Activated naive CD4-positive, alpha-beta T cell treated with Interleukin-2 at 50 U/mL for 16 hours (primary cell): ENCODE measurements around the gene CRK.
"Not testable (repeated sequence)": the region's sequence is repeated elsewhere in the genome, so short reads cannot be mapped to it uniquely, and the experiment has no call there.

Experiments
- DNase-seq: peaks from one replicate; pipeline ENCODE4 v3.0.0-alpha.2; 2020

Gene CRK

DNA sequence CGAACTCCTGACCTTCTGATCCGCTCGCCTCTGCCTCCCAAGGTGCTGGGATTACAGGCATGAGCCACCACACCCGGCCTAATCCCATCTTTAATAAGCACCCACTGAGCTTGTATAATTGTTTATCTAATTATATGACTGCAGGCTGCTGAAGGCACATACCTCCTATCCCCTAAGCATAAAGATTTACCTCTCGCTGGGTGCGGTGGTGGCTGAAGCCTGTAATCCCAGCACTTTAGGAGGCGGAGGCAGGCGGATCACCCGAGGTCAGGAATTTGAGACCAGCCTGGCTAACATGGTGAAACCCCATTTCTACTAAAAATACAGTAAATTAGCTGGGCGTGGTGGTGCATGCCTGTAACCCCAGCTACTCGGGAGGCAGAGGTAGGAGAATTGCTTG is 35.9 kb downstream of the CRK start:
- no peak for DNase-seq

- not testable (repeated sequence) for DNase-seq
These were observed 37.6 kb downstream of the CRK start for GRCh38 chr17:1418476-1418875.

DNA sequence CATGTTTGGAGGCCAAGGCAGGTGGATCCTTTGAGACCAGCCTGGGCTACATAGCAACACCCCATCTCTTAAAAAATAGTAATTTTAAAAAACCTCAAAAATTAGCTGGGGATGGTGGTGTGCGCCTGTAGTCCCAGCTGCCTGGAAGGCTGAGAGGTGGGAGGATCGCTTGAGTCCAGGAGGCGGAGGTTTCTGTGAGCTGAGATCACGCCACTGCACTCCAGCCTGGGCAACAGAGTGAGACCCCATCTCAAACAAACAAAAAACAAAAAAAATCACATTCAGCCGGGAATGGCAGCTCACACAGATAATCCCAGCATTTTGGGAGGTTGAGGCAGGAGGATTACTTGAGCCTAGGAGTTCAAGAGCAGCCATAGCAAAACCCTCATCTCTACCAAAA is 39.6 kb downstream of the CRK start:
- no peak for DNase-seq

- no peak for DNase-seq
These were observed 41.4 kb downstream of the CRK start for GRCh38 chr17:1414634-1415033.

GRCh38 chr17:1414001-1414574 is 41.9 kb downstream of the CRK start:
- no peak for DNase-seq

GRCh38 chr17:1413281-1413791 is 42.7 kb downstream of the CRK start:
- DNase-seq = no peak

DNA sequence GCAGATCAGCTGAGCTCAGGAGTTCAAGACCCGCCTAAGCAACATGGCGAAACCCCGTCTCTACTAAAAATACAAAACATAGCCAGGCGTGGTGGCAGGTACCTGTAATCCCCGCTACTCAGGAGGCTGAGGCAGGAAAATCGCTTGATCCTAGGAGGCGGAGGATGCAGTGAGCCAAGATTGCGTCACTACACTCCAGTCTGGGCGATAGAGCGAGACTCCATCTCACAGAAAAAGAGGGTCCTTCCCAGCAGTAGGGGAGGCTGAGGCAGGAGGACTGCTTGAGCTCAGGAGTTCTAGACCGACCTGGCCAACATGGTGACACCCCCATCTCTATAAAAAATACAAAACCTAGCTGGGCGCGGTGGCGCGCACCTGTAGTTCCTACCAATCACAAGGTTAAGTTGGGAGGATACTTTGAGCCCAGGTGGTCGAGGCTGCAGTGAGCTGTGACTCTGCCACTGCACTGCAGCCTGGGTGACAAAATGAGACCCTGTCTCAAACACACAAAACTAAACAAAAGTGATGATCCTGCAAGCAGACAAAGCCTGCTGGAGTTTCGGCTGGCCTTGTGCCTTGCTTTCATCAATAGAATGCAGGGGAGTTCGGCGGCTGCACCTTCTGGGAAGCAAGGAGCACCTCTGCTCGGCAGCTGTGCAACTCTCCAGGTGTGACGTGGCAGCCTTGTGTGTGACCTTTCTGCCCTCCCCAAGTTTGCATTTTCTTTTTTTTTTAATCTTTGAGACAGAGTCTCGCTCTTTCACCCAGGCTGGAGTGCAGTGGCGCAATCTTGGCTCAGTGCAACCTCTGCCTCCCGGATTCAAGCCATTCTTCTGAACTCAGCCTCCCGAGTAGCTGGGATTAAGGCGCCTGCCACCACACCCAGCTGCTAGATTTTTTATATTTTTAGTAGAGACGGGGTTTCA is 43.6 kb downstream of the CRK start:
- DNase-seq = no peak

DNA sequence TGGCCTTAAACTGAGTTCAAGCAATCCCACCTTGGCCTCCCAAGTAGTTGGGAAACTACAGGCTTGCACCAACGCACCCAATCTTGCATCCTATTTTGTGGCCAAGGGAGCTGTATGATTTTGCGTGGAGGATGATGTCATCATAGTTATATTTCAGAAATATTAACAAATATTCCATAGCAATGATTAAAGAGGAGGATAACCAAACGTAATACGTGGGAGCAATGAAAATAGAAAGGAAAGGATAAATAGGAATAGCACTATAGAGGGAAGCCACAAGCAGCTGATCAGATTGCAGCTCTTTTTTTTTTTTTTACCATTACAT is 53.8 kb downstream of the CRK start:
- no peak for DNase-seq

DNA sequence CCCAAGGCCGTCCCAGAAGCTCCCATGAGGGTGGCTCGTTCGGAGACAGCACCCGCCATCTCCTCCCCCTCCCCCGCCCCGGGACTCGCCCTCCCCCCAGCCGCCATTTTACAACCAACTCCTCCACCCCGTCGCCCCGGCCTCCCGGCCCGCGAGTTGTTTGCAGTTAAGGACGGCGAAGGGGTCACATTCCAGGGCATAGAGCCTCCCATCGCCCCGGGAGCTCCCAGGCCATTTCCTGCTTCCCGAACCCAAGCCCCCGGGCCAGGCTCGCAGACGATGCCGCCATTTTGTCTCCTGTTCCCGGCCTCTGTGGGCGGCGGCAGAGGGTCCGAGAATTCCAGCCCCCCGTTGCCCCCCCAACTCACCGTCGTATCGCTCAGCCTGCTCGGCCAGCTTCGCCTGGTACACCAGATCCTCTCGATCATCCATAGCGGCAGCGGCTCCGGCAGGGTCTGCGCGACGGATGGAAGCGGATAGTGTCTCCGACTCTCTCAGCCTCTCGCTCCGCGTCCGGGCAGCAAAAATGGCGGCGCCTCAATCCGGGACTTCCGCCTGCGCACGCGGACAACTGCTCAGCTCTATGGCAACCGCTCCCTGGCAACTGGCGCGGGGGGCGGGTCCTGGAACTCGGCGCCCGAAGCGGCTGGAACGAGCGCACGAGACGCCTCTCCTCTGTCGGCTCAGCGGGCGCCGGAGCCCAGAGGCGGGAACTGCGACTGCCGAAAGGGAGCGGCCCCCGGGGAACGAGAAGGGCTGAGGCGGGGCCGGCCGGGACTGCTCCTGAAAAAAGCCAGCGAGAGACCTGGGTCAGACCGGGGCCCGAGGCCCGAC is 56.1 kb downstream of the CRK start, which contains the start of gene YWHAE:
Gene YWHAE, minus strand, starts transcription at position 544 of the 834 bp plus-strand sequence. Its CDS starts 112 bp downstream, at position 432.
- peak; percentile 98 for DNase-seq

GRCh38 chr17:1398931-1399678 is 56.9 kb downstream of the CRK start:
- peak; percentile 30 for DNase-seq

GRCh38 chr17:1398028-1398427 is 58.0 kb downstream of the CRK start:
- no peak for DNase-seq

DNA sequence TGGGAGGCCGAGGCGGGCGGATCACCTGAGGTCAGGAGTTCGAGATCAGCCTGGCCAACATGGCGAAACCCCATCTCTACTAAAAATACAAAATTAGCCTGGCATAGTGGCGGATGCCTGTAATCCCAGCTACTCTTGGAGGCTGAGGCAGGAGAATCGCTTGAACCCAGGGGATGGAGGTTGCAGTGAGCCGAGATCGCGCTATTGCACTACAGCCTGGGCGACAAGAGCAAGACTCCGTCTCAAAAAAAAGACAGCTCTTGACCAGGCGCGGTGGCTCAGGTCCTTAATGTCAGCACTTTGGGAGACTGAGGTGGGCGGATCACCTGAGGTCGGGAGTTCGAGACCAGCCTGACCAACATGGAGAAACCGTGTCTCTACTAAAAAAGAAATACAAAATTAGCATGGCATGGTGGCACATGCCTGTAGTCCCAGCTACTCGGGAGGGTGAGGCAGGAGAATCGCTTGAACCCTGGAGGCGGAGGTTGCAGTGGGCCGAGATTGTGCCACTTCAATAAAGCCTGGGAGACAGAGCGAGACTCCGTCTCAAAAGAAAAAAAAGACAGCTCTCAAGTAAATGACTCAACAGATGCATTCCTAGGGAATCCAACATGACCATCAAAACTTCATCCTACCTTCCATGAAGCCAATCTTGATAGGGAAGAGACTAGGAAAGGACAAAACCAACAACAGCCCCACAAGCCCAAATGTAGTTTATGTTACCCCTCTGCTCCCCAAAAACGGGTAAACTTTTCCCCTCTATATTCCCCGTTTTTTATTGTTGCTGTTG is 60.0 kb downstream of the CRK start:
- DNase-seq = not testable (repeated sequence)

- no peak for DNase-seq
These were observed 64.5 kb downstream of the CRK start for GRCh38 chr17:1391577-1391976.

- no peak for DNase-seq
These were observed 65.3 kb downstream of the CRK start for GRCh38 chr17:1390432-1391367.

GRCh38 chr17:1387490-1388227 is 68.4 kb downstream of the CRK start:
- not testable (repeated sequence) for DNase-seq

DNA sequence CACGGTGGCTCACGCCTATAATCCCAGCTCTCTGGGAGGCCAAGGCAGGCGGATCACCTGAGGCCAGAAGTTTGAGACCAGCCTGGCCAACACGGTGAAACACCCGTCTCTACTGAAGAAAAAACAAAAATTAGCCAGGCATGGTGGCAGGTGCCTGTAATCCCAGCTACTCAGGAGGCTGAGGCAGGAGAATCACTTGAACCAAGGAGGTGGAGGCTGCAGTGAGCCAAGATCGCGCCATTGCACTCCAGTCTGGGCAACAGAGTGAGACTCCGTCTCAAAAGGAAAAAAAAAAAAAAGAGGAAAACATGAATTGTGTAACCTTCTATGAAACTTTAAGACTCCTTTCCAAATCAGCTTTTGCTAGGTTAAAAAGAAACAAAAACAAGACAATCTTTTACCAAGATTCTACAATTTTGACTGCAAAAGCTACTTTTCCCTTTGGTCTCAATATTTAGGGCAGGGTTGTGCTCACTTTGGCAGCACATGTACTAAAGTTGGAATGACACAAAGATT is 69.3 kb downstream of the CRK start:
- not testable (repeated sequence) for DNase-seq

GRCh38 chr17:1386265-1386664 is 69.8 kb downstream of the CRK start:
- no peak for DNase-seq

- DNase-seq = no peak
These were observed 70.2 kb downstream of the CRK start for GRCh38 chr17:1385861-1386260.

GRCh38 chr17:1384905-1385435 is 71.1 kb downstream of the CRK start:
- DNase-seq = no peak
